Gastroesophageal sphincter (tissue), 3 donors: ENCODE results near the gene CCDC190.

Experiments used
- CTCF ChIP-seq, 4 experiments: fragments of 200-600 bp in 2 of 4; fragments of 450-650 bp in 2 of 4; sonication (generic) in 1 of 4; IDR thresholded peaks; one replicate each; pipeline ENCODE4 v1.5.1; 2017 to 2019; ENCODE audit warnings: antibody characterized with exemption in 4 of 4, mild to moderate bottlenecking in 2 of 4, moderate library complexity in 2 of 4
- EP300 ChIP-seq: sonication (generic); formaldehyde crosslinking; IDR thresholded peaks from one replicate; pipeline ENCODE4 v1.6.1; 2017; ENCODE audit warnings: antibody characterized with exemption, mild to moderate bottlenecking
- POLR2A ChIP-seq, 2 donors: fragments of 450-650 bp; IDR thresholded peaks; one replicate each; pipeline ENCODE4 v1.6.1; 2017; ENCODE audit warnings: antibody characterized with exemption in 2 of 2, mild to moderate bottlenecking in 2 of 2, moderate library complexity in 1 of 2
- POLR2AphosphoS5 ChIP-seq: sonication (generic); formaldehyde crosslinking; IDR thresholded peaks from one replicate; pipeline ENCODE4 v1.6.1; 2017; ENCODE audit warnings: antibody characterized with exemption

- no peak for TF ChIP-seq POLR2AphosphoS5
- TF ChIP-seq CTCF (IDR thresholded peaks at IDR 0.05): peak; percentile 81 to 95 (median 89)
- no peak for TF ChIP-seq EP300
- TF ChIP-seq POLR2A (IDR thresholded peaks at IDR 0.05): no peak
These were observed 13.0 kb downstream of the CCDC190 start for GRCh38 chr1:162847839-162848453.
